ENCODE measurements around the gene GOLGA8N.
"Not testable (repeated sequence)": the region's sequence is repeated elsewhere in the genome, so short reads cannot be mapped to it uniquely, and the experiment has no call there.

Gene GOLGA8N
- long read RNA-seq, donor 1: 0 reads
- long read RNA-seq, donor 2, partial matches to known transcripts: 0 of 1 reads
- long read RNA-seq, donor 2, other reads (novel, unspliced or antisense): 0 of 1 reads
- long read RNA-seq, donor 3: 0 reads
- long read RNA-seq, donor 4: 0 reads
- long read RNA-seq, donor 5: 0 reads
- long read RNA-seq, donor 6: 0 reads
- long read RNA-seq, donor 7: 0 reads
- long read RNA-seq, donor 8: 0 reads

DNA sequence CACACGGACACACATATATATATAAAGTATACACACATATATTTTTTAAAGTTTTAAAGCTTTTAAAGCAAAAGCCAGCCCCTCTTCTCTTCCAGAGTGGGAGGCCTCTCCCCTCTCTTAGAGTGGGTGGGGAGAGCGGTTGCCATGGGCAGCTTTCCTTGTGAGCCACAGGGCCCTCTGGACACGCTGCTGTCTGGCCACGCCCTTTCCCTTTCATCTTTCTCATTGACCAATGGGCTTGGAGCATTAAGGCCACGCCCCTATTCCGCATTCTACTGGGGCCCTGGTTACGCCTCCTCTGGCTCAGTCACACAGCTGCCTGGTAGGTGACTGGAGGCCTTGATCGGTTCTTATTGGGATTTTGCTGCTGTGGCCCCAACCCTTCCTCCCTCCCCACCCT, at the start of gene GOLGA8N:
GOLGA8N (plus strand) TSS at position 306 of the 400 bp plus-strand sequence.
- DNase-seq: not testable (repeated sequence)

DNA sequence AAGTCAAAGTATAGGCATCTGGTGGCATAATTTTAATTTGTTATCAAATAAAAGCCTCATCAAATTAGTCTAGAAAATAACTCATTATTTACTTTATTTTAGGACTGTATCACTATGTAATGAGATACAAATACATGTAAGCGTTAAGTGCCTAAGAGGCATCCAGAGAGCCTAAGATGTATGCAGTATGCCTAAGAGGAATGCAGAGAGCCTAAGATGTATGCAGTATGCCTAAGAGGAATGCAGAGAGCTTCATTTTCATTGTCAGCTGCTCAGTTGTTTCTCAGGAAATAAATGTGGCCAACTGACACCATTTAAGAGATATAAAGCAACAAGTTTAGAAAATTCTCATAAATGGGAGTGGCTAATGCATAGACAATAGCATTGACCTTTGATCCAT, 49.8 kb upstream of the GOLGA8N start:
- DNase-seq: not testable (repeated sequence)

DNA sequence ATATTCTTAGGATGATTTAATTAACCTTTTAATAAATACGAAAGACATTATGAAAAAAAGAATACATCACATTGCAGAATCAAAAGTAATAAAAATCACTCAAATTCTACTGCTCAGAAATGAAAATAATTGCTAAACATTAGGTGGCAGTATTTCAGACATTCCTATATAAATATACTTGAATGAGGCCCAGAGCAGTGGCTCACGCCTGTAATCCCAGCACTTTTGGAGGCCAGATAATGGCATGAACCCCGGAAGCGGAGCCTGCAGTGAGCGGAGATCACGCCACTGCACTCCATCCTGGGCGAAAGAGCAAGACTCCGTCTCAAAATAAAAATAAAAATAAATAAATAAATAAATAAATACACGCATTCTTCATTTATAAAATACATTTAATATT, 48.1 kb upstream of the GOLGA8N start:
- not testable (repeated sequence) for DNase-seq

DNA sequence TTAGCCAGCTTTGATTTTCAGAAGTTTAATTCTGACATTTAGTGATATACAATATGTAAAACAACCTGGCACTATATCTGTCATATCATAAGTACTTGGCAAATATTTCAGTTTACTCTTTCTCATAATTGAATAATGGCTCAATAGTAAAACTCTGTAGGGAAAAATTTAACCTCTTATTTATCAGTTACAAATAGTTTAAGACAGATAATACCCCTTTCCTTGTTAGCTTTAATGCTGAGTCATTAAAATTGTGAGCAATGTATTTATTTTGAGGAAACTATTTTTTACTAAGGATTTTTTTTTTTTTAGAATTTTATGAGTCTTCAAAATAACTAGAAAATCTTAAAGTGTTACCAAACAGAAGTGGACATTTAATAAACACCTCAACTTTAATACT, 38.7 kb upstream of the GOLGA8N start:
- DNase-seq: not testable (repeated sequence)

DNA sequence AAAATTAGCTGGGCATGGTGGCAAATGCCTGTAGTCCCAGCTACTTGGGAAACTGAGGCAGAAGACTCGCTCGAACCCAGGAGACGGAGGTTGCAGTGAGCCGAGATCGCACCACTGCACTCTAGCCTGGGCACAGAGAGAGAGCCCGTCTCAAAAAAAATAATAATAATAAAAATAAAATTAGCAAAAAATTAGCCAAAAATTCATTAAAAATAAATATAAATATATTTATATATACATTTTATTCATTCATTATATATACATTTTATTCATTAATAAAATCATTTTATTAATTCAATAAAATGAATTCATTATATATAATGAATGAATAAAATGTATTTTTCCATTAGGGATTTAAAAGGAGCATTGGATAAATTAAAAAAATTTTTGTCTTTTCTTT, 31.1 kb upstream of the GOLGA8N start:
- DNase-seq: not testable (repeated sequence)

DNA sequence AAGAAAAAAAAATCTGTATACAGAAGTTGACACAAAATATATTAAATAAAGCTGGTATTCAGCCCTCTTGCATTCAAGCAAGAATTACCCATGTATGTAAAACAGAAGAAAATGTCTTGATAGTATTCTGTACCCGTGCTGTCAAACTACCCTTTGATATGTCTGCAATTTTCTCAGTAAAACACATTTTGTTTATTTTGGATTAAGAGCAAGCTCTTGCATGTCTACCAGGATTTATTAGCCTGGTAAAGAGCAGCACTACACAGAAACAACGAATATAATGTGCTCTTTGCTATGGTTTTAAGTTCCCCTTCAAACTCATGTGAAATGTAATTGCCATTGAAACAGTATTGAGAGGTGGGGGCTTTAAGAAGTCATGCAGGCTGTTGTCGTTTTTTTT, 24.3 kb upstream of the GOLGA8N start:
- not testable (repeated sequence) for DNase-seq

DNA sequence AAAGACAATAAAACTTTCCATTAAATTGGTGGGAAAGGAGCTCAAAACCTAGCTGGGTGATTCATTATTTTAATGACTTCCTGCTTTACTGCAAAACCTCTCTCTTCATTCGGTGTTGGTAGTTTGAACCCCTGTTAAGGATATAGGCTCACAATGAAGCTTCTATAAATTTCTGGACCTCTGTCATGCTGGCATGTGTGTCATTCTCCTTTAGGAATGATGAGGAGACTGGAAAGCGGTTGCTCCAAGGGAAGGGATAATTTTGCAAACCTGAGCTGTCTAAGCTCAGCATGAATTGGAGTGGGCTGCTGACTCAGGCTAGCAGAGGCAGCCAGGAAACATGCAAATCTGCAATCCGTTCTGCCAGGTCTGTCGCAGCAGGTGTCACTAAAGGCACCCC, 14.8 kb upstream of the GOLGA8N start:
- DNase-seq: not testable (repeated sequence)

DNA sequence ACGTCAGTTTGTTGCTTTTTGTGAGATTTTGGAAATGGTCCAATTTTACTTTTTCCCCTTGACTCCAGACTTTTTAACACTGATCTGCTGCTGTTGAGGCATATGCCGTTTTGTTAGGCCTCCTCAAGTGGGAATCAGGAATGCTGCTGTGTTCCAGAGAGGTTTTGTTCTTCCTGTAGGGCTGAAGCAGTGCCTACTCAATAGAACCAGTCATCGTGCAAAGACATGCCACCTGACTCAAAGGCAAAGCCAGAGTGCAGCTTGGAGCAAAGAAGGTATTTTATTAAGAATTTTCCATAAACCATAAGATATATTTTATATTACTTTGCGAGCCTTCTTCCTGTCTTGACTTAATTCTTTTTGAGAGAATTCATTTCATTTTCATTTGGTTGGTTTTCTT, 7.4 kb upstream of the GOLGA8N start:
- DNase-seq: not testable (repeated sequence)

DNA sequence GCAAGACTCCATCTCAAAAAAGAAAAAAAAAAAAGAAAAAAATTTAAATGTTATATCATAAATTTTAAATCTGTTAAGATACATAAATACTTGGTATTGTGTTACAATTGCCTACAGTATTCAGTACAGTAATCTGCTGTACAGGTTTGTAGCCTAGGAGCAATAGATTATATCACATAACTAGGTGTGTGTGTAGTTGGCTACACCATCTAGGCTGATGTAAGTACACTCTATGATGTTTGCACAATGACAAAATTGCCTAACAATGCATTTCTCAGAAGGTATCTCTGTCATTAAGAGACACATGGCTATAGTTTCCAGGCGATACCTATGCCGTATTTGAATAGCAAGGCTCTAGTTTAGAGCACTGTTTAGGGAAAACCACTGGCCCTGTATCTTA, 16.3 kb downstream of the GOLGA8N start:
- DNase-seq: not testable (repeated sequence)

DNA sequence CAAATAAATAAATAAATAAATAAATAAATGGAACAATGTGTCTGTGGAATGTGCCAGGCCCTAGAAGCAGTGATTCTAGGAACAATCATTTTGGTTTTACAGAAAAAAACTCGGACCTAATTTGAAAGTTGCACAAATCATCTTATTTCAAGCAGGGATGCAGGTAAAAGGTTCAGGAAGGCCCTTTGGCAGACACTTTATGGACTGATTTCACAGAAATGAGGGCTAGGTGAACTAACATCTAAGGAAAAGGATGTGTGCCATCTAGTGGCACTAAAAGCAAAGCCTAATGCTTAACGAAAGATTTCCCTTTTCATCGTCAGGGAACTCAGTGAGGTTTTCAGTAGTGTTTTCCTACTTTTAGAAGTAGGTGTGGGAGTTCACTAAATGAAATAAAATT, 17.5 kb downstream of the GOLGA8N start:
- peak; percentile 15 for DNase-seq

DNA sequence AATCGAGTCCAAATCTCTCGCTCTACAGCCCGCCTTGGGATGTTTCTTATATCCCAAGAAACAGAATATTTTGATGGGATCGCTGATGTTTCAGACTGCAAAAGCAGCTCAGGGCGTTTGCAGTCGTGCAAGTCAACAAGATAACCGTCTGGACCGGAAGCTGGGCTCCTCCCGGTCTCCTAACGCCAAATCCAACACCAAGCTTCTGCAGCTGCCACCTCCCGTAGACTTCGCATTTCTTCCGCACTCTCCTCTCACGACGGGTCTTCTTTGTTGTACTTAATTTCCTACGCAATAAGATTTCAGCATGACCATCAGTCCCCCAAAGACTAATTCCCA, 21.4 kb downstream of the GOLGA8N start:
- DNase-seq: not testable (repeated sequence)

DNA sequence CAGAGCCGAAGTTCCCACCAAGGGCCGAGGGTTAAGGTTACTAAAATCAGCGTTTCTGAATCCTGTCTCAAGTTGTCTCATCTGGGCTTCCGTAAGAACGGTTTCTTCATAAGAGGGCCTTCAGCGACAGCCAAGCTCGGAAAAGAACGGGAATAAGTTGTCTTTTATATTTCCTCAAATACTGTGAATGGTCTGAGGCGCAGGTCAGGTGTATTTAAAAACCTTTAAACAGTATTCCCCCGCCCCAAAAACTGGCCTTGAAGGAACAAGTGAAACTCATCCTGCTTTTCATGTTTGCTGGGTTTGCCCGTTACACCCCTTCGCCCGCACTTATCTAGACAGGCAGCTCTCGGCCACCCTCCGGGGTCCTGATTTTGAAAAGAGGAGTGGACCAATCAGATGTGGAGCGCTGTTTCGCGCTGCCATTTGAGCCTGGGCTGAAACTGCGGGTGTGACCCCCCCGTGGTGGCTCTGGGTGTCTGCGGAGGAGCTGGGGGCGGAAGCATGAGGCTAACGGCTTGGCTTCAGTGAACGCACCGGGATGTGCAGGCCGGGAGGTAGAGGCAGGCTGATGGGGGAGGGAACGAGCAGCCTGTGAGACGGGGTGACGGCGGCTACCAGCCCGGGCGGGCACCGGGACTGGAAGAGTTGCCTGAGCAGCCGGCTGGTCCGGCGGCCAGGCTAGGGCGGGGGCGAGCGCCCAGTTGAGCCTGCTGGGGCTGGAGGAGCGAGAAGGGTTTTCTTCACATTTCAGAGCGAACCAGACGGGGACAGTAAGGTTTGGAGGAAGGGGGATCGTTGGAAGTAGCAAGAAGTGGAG, 22.0 kb downstream of the GOLGA8N start, which contains the start of gene ARHGAP11A:
ARHGAP11A (plus strand) TSS at position 454 of the 820 bp plus-strand sequence. CDS start 708 bp downstream, outside the sequence.
- DNase-seq: peak; percentile 91

DNA sequence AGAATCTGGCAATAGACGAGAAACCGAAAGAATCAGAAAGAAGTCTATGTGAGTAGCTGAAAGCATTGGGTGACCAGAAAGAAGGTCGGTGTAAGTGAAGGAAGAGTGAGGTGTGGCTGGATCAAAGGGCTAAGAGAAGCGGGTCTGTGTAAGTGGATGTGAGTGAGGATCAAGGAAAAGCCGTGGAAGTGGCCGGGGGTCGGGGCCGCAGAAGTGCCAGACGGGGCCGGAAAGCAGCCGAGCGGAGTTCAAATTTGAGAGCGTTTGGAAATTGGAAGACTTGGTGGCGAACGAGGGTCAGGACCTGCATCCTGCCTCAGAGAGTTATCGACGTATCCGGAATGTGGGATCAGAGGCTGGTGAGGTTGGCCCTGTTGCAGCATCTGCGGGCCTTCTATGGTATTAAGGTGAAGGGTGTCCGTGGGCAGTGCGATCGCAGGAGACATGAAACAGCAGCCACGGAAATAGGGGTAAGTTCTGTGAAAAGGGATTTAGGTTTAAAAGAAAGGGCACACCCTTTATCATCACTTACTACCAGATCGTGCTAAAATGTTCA, 22.7 kb downstream of the GOLGA8N start:
- DNase-seq: peak; percentile 66

DNA sequence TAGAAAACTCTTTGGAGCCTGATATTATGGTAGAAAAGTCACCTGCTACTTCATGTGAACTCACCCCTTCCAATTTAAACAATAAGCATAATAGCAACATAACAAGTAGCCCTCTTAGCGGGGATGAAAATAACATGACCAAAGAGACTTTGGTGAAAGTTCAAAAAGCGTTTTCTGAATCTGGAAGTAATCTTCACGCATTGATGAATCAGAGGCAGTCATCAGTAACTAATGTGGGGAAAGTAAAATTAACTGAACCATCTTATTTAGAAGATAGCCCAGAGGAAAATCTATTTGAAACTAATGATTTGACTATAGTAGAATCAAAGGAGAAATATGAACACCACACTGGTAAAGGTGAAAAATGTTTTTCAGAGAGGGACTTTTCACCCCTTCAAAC, 43.2 kb downstream of the GOLGA8N start:
- DNase-seq: no peak

DNA sequence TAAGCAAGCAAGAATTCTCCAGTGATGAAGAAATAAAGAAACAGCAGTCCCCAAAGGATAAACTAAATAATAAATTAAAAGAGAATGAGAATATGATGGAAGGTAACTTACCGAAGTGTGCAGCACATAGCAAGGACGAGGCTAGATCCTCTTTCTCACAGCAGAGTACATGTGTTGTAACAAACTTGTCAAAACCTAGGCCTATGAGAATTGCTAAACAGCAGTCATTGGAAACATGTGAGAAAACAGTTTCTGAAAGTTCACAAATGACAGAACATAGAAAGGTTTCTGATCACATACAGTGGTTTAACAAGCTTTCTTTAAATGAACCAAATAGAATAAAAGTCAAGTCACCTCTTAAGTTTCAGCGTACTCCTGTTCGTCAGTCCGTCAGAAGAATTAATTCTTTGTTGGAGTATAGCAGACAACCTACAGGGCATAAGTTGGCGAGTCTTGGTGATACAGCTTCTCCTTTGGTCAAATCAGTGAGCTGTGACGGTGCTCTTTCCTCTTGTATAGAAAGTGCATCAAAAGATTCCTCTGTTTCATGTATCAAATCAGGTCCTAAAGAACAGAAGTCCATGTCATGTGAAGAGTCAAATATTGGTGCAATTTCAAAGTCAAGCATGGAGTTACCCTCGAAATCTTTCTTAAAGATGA, 43.8 kb downstream of the GOLGA8N start:
- DNase-seq: no peak

DNA sequence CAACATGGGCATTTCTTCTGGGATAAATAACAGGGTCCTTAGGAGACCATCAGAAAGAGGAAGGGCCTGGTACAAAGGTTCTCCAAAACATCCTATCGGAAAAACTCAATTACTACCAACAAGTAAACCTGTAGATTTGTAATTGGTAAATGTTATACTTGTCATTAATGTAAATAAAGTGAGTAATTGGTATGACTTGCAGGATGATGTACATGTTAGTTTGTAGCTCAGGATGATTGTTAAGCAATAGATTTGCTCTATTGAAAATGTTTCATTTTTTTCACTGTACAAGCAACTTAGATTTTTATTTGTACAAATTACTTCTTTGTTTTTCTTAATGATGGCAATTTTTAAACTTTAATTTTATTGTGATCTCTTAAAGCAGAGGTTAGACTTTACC, 44.4 kb downstream of the GOLGA8N start:
- DNase-seq: no peak

DNA sequence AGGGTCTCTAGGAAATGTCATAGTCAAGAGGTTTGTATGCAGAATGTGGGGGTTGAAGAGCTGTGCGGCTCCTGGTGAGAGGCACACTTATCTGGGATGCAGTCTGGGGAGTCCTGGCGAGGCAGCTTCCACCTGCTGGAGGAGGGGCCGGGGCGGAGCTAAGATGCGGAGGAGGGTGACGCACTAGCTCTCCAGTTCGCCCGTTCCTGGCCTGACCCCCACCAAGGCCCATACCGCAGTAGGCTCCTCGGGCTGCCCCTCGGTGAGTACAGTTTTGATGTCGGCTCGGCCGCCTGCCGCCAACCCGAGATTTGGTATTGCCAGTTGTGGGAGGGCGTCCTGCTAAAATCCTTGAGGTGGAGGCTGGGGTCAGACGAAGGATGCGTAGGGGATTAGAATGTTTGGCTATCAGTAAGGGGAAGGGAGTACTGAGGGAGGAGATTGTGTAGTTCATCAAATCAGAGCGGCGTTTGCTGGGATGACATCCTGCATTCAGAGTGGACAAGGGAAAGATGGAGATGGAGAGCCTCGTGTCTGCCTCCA, 48.3 kb downstream of the GOLGA8N start, which contains the start of gene SCG5:
SCG5 (plus strand) TSS at position 194 of the 543 bp plus-strand sequence. CDS start 1,883 bp downstream, outside the sequence.
- peak; percentile 71 for DNase-seq

DNA sequence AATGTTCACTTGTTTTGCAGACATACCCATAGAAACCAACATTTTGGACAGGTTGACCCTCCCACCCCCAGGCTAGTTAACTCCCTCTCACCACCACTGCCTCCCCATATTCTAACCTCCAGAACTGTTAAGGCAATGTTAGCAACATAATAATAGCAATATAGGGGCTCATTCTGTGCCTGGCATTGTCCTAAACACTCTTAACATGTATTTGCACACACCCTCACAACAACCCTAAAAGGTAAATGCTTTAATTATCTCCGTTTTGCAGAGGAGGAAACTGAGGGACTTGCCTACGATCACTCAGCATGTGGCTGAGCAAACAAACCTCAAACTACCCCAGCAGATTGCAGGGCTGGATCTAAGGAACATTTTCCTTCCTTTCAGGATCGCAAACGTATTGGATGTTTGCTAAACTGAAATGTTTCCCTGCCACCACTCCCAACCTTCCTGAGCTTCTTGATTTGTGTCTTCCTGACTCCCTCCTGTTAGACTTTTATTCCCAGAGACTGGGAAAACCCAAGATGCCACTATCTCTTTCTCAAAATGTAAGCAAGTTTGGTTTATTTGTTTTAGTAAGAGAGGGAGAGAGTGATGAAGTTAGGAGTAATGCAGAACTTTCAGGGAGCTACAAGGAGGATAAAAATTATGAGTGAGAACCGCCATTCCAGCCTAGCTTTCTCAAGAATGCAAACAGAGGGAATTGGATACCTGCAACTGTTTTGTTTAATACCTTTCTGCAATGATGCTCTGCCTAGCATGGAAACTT, 49.6 kb downstream of the GOLGA8N start:
- DNase-seq: no peak

DNA sequence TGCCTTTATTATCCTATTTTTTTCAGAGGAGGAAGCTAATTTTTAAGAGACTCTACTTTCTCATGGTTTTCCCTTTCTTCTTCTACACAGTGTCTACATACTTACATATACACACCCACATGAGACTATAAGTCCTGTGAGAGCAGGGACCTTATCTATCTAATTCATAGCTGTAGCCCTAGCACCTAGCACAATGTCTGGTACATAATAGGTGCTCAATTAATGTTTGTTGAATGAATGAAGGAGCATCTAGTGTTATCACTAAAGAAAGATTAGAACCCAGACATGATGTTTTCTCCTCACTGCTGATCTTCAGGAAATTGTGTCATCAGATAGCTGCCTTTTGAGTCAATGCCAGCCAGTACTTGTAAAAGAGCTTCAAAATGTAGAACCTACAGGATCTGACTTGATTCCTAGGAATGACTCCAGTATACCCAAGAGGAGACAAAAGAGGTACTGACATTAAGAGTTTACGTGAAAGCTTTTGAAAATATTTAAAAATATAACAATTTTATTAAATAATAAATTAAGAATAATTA, 50.7 kb downstream of the GOLGA8N start:
- no peak for DNase-seq

DNA sequence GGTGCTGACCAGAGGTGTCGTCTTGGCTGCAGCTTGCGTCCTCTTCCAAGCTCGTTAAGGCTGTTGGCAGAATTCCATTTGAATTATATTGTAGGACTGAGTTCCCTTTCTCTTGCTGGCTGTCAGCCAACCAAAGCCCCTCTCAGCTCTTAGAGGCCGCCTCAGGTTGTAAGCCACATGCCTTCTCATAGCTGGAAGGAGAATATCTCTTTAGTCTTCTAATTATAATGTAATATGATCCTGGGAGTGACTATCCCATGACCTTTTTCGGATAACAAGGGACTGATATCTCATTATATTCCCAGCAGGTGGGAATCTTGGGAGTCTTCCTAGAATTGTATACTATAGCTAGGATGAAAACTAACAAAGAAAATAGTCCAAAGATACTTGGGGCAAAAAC, 53.0 kb downstream of the GOLGA8N start:
- DNase-seq: no peak

DNA sequence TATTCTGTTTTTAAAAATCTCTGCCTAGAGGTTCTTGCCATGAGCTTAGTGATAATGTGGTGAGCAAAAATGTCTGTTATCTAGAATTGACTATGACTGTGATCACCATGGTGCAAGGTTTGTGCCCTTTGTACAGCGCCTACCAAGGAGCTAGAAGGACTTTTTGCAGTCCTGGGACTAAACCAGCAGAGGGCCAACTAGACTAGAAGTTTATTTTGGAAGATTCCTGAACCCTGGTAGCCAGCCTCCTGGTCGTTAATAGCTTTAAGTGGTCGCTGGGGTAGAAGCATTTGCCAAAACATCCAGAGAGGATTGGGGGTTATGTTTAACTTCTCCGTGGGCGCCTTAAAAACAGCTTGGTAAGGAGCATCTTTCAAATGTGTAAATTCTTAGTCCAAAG, 56.1 kb downstream of the GOLGA8N start:
- DNase-seq: no peak
